Choroid plexus epithelial cell (primary cell): ENCODE measurements around the gene ISCA2.

Source experiments
- DNase-seq: peaks from one replicate; pipeline ENCODE4 v3.0.0-alpha.2; 2010; ENCODE audit warnings: low read depth
- H3K4me3 ChIP-seq: 2 replicates; pipeline ENCODE4 v1.5.1; 2011; ENCODE audit warnings: low read depth, mild to moderate bottlenecking, control low read depth, low read length, moderate library complexity
- CTCF ChIP-seq: conservative IDR thresholded peaks from 2 replicates; pipeline ENCODE4 v1.5.1; 2011; ENCODE audit warnings: low read depth, mild to moderate bottlenecking, control low read depth, inconsistent platforms, low read length, moderate library complexity

The ISCA2 gene

GRCh38 chr14:74527736-74528280 lies 34.2 kb downstream of the ISCA2 start:
- DNase-seq: no peak
- TF ChIP-seq CTCF: no peak
- H3K4me3 ChIP-seq: no peak overlapping the region

GRCh38 chr14:74528406-74528805 lies 34.8 kb downstream of the ISCA2 start:
- no peak for TF ChIP-seq CTCF
- DNase-seq: no peak
- no peak overlapping the region for H3K4me3 ChIP-seq

GRCh38 chr14:74528886-74529285 lies 35.3 kb downstream of the ISCA2 start:
- no peak for DNase-seq
- no peak overlapping the region for H3K4me3 ChIP-seq

GRCh38 chr14:74531006-74531405 lies 37.4 kb downstream of the ISCA2 start:
- no peak overlapping the region for H3K4me3 ChIP-seq
- TF ChIP-seq CTCF: no peak
- DNase-seq: no peak

More at GRCh38 chr14:74528886-74529285, 35.3 kb downstream of the ISCA2 start:
- TF ChIP-seq CTCF: no peak

- DNase-seq: peak; percentile 61
- TF ChIP-seq CTCF: peak; percentile 36
- H3K4me3 ChIP-seq: no peak overlapping the region
Measured at GRCh38 chr14:74531467-74531866, 37.9 kb downstream of the ISCA2 start.

DNA sequence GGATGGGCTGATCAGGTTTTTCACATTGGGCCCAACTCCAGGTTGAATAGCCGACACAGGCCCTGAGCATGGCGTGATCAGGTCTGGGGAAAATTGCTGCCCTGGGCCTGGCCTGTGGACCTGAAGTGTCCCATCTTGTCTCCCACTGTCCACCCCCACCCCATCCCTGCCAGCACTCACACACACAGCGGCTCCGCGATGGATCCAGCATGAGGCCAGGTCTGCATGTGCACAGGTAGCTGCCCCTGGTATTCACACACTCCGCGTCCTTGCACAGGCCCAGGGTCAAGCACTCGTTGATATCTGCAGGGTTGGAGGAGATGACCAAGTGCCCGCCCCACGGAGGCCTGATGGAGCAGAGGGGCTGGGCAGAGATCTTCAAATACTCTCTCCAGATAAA lies 38.7 kb downstream of the ISCA2 start:
- no peak overlapping the region for H3K4me3 ChIP-seq
- TF ChIP-seq CTCF: no peak
- DNase-seq: no peak

DNA sequence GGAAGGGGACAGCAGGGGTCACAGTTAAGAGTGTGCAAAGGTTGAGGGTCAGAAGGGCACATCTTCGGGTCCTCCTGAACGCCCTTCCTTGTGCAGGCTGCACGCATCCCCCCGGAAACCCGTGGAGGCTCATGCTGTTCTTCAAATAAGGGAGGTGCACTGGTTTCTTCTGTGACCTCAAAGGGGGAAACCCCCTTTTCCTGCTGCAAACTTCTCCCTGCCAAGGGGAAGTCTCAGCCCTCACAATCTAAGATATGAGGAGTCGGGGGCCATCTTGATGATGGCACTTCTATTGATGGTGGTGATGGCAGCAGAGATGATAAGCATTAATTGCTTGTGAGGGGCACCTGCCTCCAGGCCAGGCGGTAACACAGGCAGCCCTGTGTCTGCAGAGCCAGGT lies 40.0 kb downstream of the ISCA2 start:
- DNase-seq: no peak
- H3K4me3 ChIP-seq: no peak overlapping the region
- TF ChIP-seq CTCF: no peak
